DOHH2 (cell line): ENCODE measurements around the gene USP28.

ENCODE experiments used
- H3F3A ChIP-seq: fragments of 200-600 bp; sonication (generic), shearing (Covaris generic); 2 replicates; pipeline ENCODE4 v1.6.0; 2016; ENCODE audit warnings: antibody characterized with exemption, mild to moderate bottlenecking; ENCODE audit not compliant: control insufficient read depth, insufficient read depth
- H3K27ac ChIP-seq: fragments of 200-600 bp; sonication (generic); 2 replicates; pipeline ENCODE4 v1.5.1; 2014; ENCODE audit warnings: low read depth, mild to moderate bottlenecking, low read length, moderate library complexity
- H3K27me3 ChIP-seq: fragments of 200-600 bp; sonication (generic); 2 replicates; pipeline ENCODE4 v1.6.1; 2014; ENCODE audit warnings: mild to moderate bottlenecking, low read length, mixed read lengths; ENCODE audit not compliant: control insufficient read depth
- H3K36me3 ChIP-seq: fragments of 200-600 bp; sonication (generic); 2 replicates; pipeline ENCODE4 v1.6.1; 2014; ENCODE audit warnings: mild to moderate bottlenecking, low read length, moderate library complexity, mixed read lengths; ENCODE audit not compliant: control insufficient read depth
- H3K4me1 ChIP-seq: fragments of 200-600 bp; sonication (generic); 2 replicates; pipeline ENCODE4 v1.6.1; 2014; ENCODE audit warnings: mild to moderate bottlenecking, low read length, mixed read lengths; ENCODE audit not compliant: control insufficient read depth
- H3K4me2 ChIP-seq: fragments of 200-600 bp; sonication (generic); 2 replicates; pipeline ENCODE4 v1.6.0; 2014; ENCODE audit warnings: mild to moderate bottlenecking, low read length, moderate library complexity
- H3K4me3 ChIP-seq: fragments of 200-600 bp; sonication (generic); 2 replicates; pipeline ENCODE4 v1.5.1; 2014; ENCODE audit warnings: mild to moderate bottlenecking, low read length, mixed read lengths
- H3K79me2 ChIP-seq: fragments of 200-600 bp; sonication (generic); 2 replicates; pipeline ENCODE4 v1.6.1; 2014; ENCODE audit warnings: mild to moderate bottlenecking, low read length, mixed read lengths; ENCODE audit not compliant: control insufficient read depth
- H3K9me2 ChIP-seq: fragments of 200-600 bp; sonication (generic); replicated peaks from 2 replicates; pipeline ENCODE4 v1.6.1; 2014; ENCODE audit warnings: mild to moderate bottlenecking, low read length, mixed read lengths; ENCODE audit not compliant: control insufficient read depth
- H3K9me3 ChIP-seq: fragments of 200-600 bp; sonication (generic); 2 replicates; pipeline ENCODE4 v1.6.1; 2014; ENCODE audit warnings: antibody characterized with exemption, low read length, mixed read lengths; ENCODE audit not compliant: control insufficient read depth, insufficient read depth
- H4K20me1 ChIP-seq: fragments of 200-600 bp; sonication (generic); 2 replicates; pipeline ENCODE4 v1.6.0; 2014; ENCODE audit warnings: low read depth, mild to moderate bottlenecking, antibody characterized with exemption, low read length, moderate library complexity; ENCODE audit not compliant: control insufficient read depth, insufficient read depth
- EZH2phosphoT487 ChIP-seq: fragments of 200-600 bp; sonication (generic); IDR thresholded peaks from 2 replicates; pipeline ENCODE4 v1.6.1; 2017; ENCODE audit warnings: borderline replicate concordance, mild to moderate bottlenecking, antibody characterized with exemption, low read length, moderate library complexity, mixed read lengths
- TF ChIP-seq, protein P1 (sequence below): fragments of 200-600 bp; sonication (generic); IDR thresholded peaks from one replicate; pipeline ENCODE4 v1.5.1; 2014; ENCODE audit warnings: antibody characterized with exemption, mild to moderate bottlenecking, low read depth, low read length; ENCODE audit not compliant: poor library complexity, severe bottlenecking

Gene USP28

DNA sequence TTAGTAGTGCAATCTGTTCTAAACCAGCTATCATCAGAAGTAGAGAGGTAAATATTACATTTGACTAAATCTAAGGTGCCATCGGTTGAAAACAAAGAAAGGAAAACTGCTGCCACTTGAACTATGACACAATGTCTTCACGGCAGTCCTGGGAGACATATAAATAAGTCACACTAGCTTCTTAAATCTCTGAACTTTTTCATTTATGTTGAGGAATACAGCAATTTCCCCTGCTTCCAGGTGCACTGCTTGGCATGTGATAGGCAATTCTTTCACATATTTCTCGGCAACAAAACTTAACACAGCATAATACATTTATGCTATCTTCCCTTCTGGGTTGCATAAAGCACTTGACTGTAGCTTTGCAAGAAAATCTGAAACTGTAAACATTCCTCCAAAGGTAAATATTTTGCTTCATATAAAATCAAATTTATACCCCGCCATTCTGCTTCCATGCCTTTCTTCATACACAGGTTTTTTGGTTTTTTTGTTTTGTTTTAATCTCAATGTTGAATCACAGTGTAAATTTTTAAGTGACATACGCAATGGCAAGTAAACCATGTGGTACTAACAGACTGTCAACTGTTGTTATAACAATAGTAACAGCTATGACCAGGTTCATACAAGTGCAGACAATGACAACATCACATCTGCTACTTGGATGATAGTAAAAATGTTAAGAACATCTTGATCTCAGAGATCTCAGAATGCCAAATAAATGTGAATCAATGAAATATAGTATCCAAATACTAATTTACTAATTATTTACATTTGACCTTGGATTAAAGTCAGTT is 18.2 kb downstream of the USP28 start:
- no peak overlapping the region for H3K27ac ChIP-seq
- no peaks in the 10 kb centered on the region for H3F3A ChIP-seq
- TF ChIP-seq, protein P1, sequence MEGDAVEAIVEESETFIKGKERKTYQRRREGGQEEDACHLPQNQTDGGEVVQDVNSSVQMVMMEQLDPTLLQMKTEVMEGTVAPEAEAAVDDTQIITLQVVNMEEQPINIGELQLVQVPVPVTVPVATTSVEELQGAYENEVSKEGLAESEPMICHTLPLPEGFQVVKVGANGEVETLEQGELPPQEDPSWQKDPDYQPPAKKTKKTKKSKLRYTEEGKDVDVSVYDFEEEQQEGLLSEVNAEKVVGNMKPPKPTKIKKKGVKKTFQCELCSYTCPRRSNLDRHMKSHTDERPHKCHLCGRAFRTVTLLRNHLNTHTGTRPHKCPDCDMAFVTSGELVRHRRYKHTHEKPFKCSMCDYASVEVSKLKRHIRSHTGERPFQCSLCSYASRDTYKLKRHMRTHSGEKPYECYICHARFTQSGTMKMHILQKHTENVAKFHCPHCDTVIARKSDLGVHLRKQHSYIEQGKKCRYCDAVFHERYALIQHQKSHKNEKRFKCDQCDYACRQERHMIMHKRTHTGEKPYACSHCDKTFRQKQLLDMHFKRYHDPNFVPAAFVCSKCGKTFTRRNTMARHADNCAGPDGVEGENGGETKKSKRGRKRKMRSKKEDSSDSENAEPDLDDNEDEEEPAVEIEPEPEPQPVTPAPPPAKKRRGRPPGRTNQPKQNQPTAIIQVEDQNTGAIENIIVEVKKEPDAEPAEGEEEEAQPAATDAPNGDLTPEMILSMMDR: no peak
- TF ChIP-seq EZH2phosphoT487: no peak
- H3K79me2 ChIP-seq: peaks cover 53% of the 10 kb centered on the region
- no peaks in the 10 kb centered on the region for H3K27me3 ChIP-seq
- H3K4me2 ChIP-seq: no peak overlapping the region
- H3K9me3 ChIP-seq: no peaks in the 10 kb centered on the region
- no peaks in the 10 kb centered on the region for H3K4me1 ChIP-seq
- H3K36me3 ChIP-seq: peaks cover 6% of the 10 kb centered on the region; the same call in 1 of the 2 replicates
- H3K4me3 ChIP-seq: no peak overlapping the region
- 0 out of 2 replicates have a peak, but pooled peaks cover 5% of the 10 kb centered on the region for H4K20me1 ChIP-seq
- no peaks in the 10 kb centered on the region for H3K9me2 ChIP-seq

DNA sequence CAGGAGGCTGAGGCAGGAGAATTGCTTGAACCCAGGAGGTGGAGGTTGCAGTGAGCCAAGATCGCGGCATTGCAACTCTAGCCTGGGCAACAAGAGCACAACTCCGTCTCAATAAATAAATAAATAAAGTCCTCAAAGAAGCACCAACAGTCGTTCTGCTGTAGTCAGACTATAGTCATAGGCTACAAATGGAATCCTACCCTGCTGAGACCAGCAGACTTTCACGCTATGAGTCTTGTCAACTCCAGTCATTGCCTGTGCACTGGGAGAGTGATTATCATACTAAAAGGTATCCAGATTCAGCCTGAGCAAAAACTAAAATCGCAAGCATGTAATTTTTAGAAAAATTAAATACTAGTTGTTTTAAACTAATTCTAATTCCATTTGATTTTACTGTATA is 19.6 kb downstream of the USP28 start:
- TF ChIP-seq, protein P1: no peak
- TF ChIP-seq EZH2phosphoT487: no peak
- Histone ChIP-seq H3K36me3 (peaks cover 12% of the 10 kb centered on the region), H3K9me3 (no peaks in the 10 kb centered on the region), H3K79me2 (peaks cover 48% of the 10 kb centered on the region), H3K27me3 (no peaks in the 10 kb centered on the region), H3K27ac (no peak overlapping the region), H3K9me2 (no peaks in the 10 kb centered on the region), H3K4me3 (no peak overlapping the region), H3K4me2 (no peak overlapping the region), H3F3A (no peaks in the 10 kb centered on the region), H3K4me1 (no peaks in the 10 kb centered on the region), H4K20me1 (0 out of 2 replicates have a peak, but pooled peaks cover 5% of the 10 kb centered on the region)

DNA sequence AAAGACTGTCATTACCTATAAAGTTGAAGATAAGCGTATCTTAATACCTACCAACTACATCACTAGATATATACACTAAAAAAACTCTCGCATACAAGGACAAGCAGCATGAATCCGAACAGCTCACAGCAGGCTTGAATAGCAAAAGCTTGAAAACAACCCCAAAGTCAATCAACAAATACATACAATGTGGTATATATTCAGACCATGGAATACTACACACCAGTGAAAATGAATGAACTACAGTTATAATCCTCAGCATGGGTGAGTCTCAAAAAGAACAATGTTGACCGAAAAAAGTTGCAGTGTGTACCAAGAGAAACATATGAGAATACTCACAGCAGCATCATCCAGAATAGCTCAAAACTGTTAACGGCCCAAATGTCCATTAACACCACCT is 25.2 kb downstream of the USP28 start:
- Histone ChIP-seq H3K9me2 (no peaks in the 10 kb centered on the region), H3K36me3 (peaks cover 36% of the 10 kb centered on the region), H3K4me1 (peaks cover 3% of the 10 kb centered on the region; the same call in 1 of the 2 replicates), H3K27ac (no peak overlapping the region), H3F3A (no peaks in the 10 kb centered on the region), H3K4me2 (no peak overlapping the region), H4K20me1 (no peaks in the 10 kb centered on the region), H3K9me3 (no peaks in the 10 kb centered on the region), H3K27me3 (no peaks in the 10 kb centered on the region), H3K79me2 (peaks cover 2% of the 10 kb centered on the region; the same call in 1 of the 2 replicates), H3K4me3 (no peak overlapping the region)
- TF ChIP-seq, protein P1: no peak
- TF ChIP-seq EZH2phosphoT487: no peak
